GM21528 (cell line): ENCODE data around the gene CBX3.
"Not testable (repeated sequence)": the region's sequence is repeated elsewhere in the genome, so short reads cannot be mapped to it uniquely, and the experiment has no call there.

Experiments
- ATAC-seq: cut with Tn5 transposase; IDR thresholded peaks from one replicate; pipeline ENCODE4 v1.9.1; 2021; ENCODE audit warnings: mild to moderate bottlenecking, moderate library complexity; ENCODE audit not compliant: unreplicated experiment, low FRiP score

CBX3 gene

GRCh38 chr7:26169271-26169670 lies 32.3 kb upstream of the CBX3 start:
- no peak for ATAC-seq

GRCh38 chr7:26170663-26171062 lies 30.9 kb upstream of the CBX3 start:
- ATAC-seq = no peak

GRCh38 chr7:26171601-26172000 lies 29.9 kb upstream of the CBX3 start:
- ATAC-seq = no peak

- ATAC-seq = no peak
Measured at GRCh38 chr7:26172048-26172447, 29.5 kb upstream of the CBX3 start.

- not testable (repeated sequence) for ATAC-seq
Measured at GRCh38 chr7:26175903-26176302, 25.6 kb upstream of the CBX3 start.

- ATAC-seq = not testable (repeated sequence)
Measured at GRCh38 chr7:26176696-26177095, 24.8 kb upstream of the CBX3 start.

GRCh38 chr7:26177269-26177668 lies 24.3 kb upstream of the CBX3 start:
- not testable (repeated sequence) for ATAC-seq

- no peak for ATAC-seq
Measured at GRCh38 chr7:26178272-26178960, 23.1 kb upstream of the CBX3 start.

GRCh38 chr7:26179422-26179821 lies 22.1 kb upstream of the CBX3 start:
- ATAC-seq = no peak

- no peak for ATAC-seq
Measured at GRCh38 chr7:26179826-26180497, 21.6 kb upstream of the CBX3 start.

- no peak for ATAC-seq
Measured at GRCh38 chr7:26180792-26181198, 20.8 kb upstream of the CBX3 start.

GRCh38 chr7:26181474-26182227 lies 19.9 kb upstream of the CBX3 start:
- ATAC-seq = no peak

GRCh38 chr7:26182283-26182682 lies 19.3 kb upstream of the CBX3 start:
- no peak for ATAC-seq

- ATAC-seq = no peak
Measured at GRCh38 chr7:26182706-26183105, 18.8 kb upstream of the CBX3 start.

- ATAC-seq = no peak
Measured at GRCh38 chr7:26183545-26184280, 17.8 kb upstream of the CBX3 start.

GRCh38 chr7:26184281-26185101 lies 17.1 kb upstream of the CBX3 start:
- ATAC-seq = not testable (repeated sequence)

GRCh38 chr7:26185131-26185843 lies 16.3 kb upstream of the CBX3 start:
- ATAC-seq = no peak

GRCh38 chr7:26185844-26186180 lies 15.7 kb upstream of the CBX3 start:
- no peak for ATAC-seq
